Measurements from ENCODE around the gene RAB44.
"Not testable (repeated sequence)": the region's sequence is repeated elsewhere in the genome, so short reads cannot be mapped to it uniquely, and the experiment has no call there.

Gene RAB44

GRCh38 chr6:36697481-36697903, at the start of gene RAB44:
Gene RAB44 (plus strand): TSS chr6:36697826. CDS start chr6:36704236, 6,410 bp downstream.
- no peak for DNase-seq (ENCODE audit: low spot score in 2 of 2)
- no peaks in the 10 kb centered on the region for H3K27me3 ChIP-seq (ENCODE audit: low read depth)
- no peaks in the 10 kb centered on the region for H3K36me3 ChIP-seq (replicated peaks)
- no peak within 1 kb of the TSS for H3K4me3 ChIP-seq
- H3K9me3 ChIP-seq: no peaks in the 10 kb centered on the region
- in situ Hi-C loops (cut with MboI; ENCODE audit: low sequenced_read_pairs): no loop called here
- no peaks in the 10 kb centered on the region for H3K4me1 ChIP-seq

GRCh38 chr6:36649086-36649485, 48.5 kb upstream of the RAB44 start:
- DNase-seq (ENCODE audit: low spot score in 2 of 2): no peak
- Histone ChIP-seq H3K27me3 (ENCODE audit: low read depth) (no peaks in the 10 kb centered on the region), H3K4me3 (no peak overlapping the region), H3K9me3 (no peaks in the 10 kb centered on the region), H3K36me3 (replicated peaks) (no peaks in the 10 kb centered on the region), H3K4me1 (peaks cover 5% of the 10 kb centered on the region; the same call in 1 of the 2 replicates)
- in situ Hi-C loops (cut with MboI; ENCODE audit: low sequenced_read_pairs): no loop called here

- in situ Hi-C loops (cut with MboI; ENCODE audit: low sequenced_read_pairs): no loop called here
- Histone ChIP-seq H3K4me1 (peaks cover 5% of the 10 kb centered on the region; the same call in 1 of the 2 replicates), H3K9me3 (no peaks in the 10 kb centered on the region), H3K36me3 (replicated peaks) (no peaks in the 10 kb centered on the region), H3K27me3 (ENCODE audit: low read depth) (no peaks in the 10 kb centered on the region), H3K4me3 (no peak overlapping the region)
- no peak for DNase-seq (ENCODE audit: low spot score in 2 of 2)
Measured at GRCh38 chr6:36649701-36650484, 47.7 kb upstream of the RAB44 start.

- Histone ChIP-seq H3K27me3 (ENCODE audit: low read depth) (no peaks in the 10 kb centered on the region), H3K36me3 (replicated peaks) (no peaks in the 10 kb centered on the region), H3K4me1 (peaks cover 5% of the 10 kb centered on the region; the same call in 1 of the 2 replicates), H3K4me3 (no peak overlapping the region), H3K9me3 (no peaks in the 10 kb centered on the region)
- in situ Hi-C loops (cut with MboI; ENCODE audit: low sequenced_read_pairs): no loop called here
- peak; percentile 17 to 28 for DNase-seq (ENCODE audit: low spot score in 2 of 2)
Measured at GRCh38 chr6:36650848-36651478, 46.7 kb upstream of the RAB44 start.

GRCh38 chr6:36651659-36652379, 45.8 kb upstream of the RAB44 start:
- Histone ChIP-seq H3K4me1 (peaks cover 5% of the 10 kb centered on the region; the same call in 1 of the 2 replicates), H3K4me3 (no peak overlapping the region), H3K36me3 (replicated peaks) (no peaks in the 10 kb centered on the region), H3K9me3 (no peaks in the 10 kb centered on the region), H3K27me3 (ENCODE audit: low read depth) (no peaks in the 10 kb centered on the region)
- in situ Hi-C loops (cut with MboI; ENCODE audit: low sequenced_read_pairs): no loop called here
- DNase-seq (ENCODE audit: low spot score in 2 of 2): no peak

- H3K36me3 ChIP-seq (replicated peaks); H3K4me3 ChIP-seq; H3K27me3 ChIP-seq (ENCODE audit: low read depth); in situ Hi-C loops (cut with MboI; ENCODE audit: low sequenced_read_pairs); H3K4me1 ChIP-seq; DNase-seq (ENCODE audit: low spot score in 2 of 2); H3K9me3 ChIP-seq: not testable (repeated sequence)
Measured at GRCh38 chr6:36654469-36654868, 43.2 kb upstream of the RAB44 start.

GRCh38 chr6:36655085-36655724, 42.4 kb upstream of the RAB44 start:
- no peak for DNase-seq (ENCODE audit: low spot score in 2 of 2)
- peaks cover 5% of the 10 kb centered on the region; the same call in 1 of the 2 replicates for H3K4me1 ChIP-seq

GRCh38 chr6:36656441-36656840, 41.2 kb upstream of the RAB44 start:
- no peak for DNase-seq (ENCODE audit: low spot score in 2 of 2)
- Histone ChIP-seq H3K4me1 (no peaks in the 10 kb centered on the region), H3K9me3 (no peaks in the 10 kb centered on the region), H3K36me3 (replicated peaks) (no peaks in the 10 kb centered on the region), H3K4me3 (no peak overlapping the region), H3K27me3 (ENCODE audit: low read depth) (no peaks in the 10 kb centered on the region)
- in situ Hi-C loops (cut with MboI; ENCODE audit: low sequenced_read_pairs): no loop called here

More at GRCh38 chr6:36655085-36655724, 42.4 kb upstream of the RAB44 start:
- H3K9me3 ChIP-seq: no peaks in the 10 kb centered on the region
- no peaks in the 10 kb centered on the region for H3K27me3 ChIP-seq (ENCODE audit: low read depth)
- no peak overlapping the region for H3K4me3 ChIP-seq
- in situ Hi-C loops (cut with MboI; ENCODE audit: low sequenced_read_pairs): no loop called here
- H3K36me3 ChIP-seq (replicated peaks): no peaks in the 10 kb centered on the region

- H3K36me3 ChIP-seq (replicated peaks): no peaks in the 10 kb centered on the region
- no peaks in the 10 kb centered on the region for H3K27me3 ChIP-seq (ENCODE audit: low read depth)
- no peaks in the 10 kb centered on the region for H3K9me3 ChIP-seq
- in situ Hi-C loops (cut with MboI; ENCODE audit: low sequenced_read_pairs): no loop called here
- H3K4me3 ChIP-seq: no peak overlapping the region
- no peaks in the 10 kb centered on the region for H3K4me1 ChIP-seq
- no peak for DNase-seq (ENCODE audit: low spot score in 2 of 2)
Measured at GRCh38 chr6:36657271-36657670, 40.4 kb upstream of the RAB44 start.

GRCh38 chr6:36657942-36658544, 39.6 kb upstream of the RAB44 start:
- H3K4me1 ChIP-seq: no peaks in the 10 kb centered on the region
- no peaks in the 10 kb centered on the region for H3K36me3 ChIP-seq (replicated peaks)
- no peaks in the 10 kb centered on the region for H3K27me3 ChIP-seq (ENCODE audit: low read depth)
- no peak overlapping the region for H3K4me3 ChIP-seq
- no peak for DNase-seq (ENCODE audit: low spot score in 2 of 2)
- in situ Hi-C loops (cut with MboI; ENCODE audit: low sequenced_read_pairs): no loop called here
- H3K9me3 ChIP-seq: no peaks in the 10 kb centered on the region

- Histone ChIP-seq H3K36me3 (replicated peaks) (no peaks in the 10 kb centered on the region), H3K27me3 (ENCODE audit: low read depth) (no peaks in the 10 kb centered on the region), H3K9me3 (no peaks in the 10 kb centered on the region), H3K4me3 (no peak overlapping the region), H3K4me1 (no peaks in the 10 kb centered on the region)
- no peak for DNase-seq (ENCODE audit: low spot score in 2 of 2)
- in situ Hi-C loops (cut with MboI; ENCODE audit: low sequenced_read_pairs): no loop called here
Measured at GRCh38 chr6:36659271-36659670, 38.4 kb upstream of the RAB44 start.

- Histone ChIP-seq H3K9me3 (no peaks in the 10 kb centered on the region), H3K4me3 (no peak overlapping the region), H3K36me3 (replicated peaks) (no peaks in the 10 kb centered on the region), H3K27me3 (ENCODE audit: low read depth) (no peaks in the 10 kb centered on the region), H3K4me1 (no peaks in the 10 kb centered on the region)
- no peak for DNase-seq (ENCODE audit: low spot score in 2 of 2)
- in situ Hi-C loops (cut with MboI; ENCODE audit: low sequenced_read_pairs): no loop called here
Measured at GRCh38 chr6:36660771-36661471, 36.7 kb upstream of the RAB44 start.

- in situ Hi-C loops (cut with MboI; ENCODE audit: low sequenced_read_pairs): no loop called here
Measured at GRCh38 chr6:36662380-36662779, 35.2 kb upstream of the RAB44 start.

More at GRCh38 chr6:36662380-36662779, 35.2 kb upstream of the RAB44 start:
- no peaks in the 10 kb centered on the region for H3K9me3 ChIP-seq
- H3K27me3 ChIP-seq (ENCODE audit: low read depth): no peaks in the 10 kb centered on the region
- no peak overlapping the region for H3K4me3 ChIP-seq
- H3K4me1 ChIP-seq: peaks cover 10% of the 10 kb centered on the region
- no peaks in the 10 kb centered on the region for H3K36me3 ChIP-seq (replicated peaks)
- no peak for DNase-seq (ENCODE audit: low spot score in 2 of 2)

Data from HAP-1 (cell line).